HG03575 (cell line): ENCODE results near the gene RBKS.
"Not testable (repeated sequence)": the region's sequence is repeated elsewhere in the genome, so short reads cannot be mapped to it uniquely, and the experiment has no call there.

ENCODE experiments used
- ATAC-seq: cut with Tn5 transposase; IDR thresholded peaks from one replicate; pipeline ENCODE4 v1.9.1; 2021; ENCODE audit not compliant: unreplicated experiment, insufficient number of reproducible peaks, low FRiP score; ENCODE audit errors: extremely low read depth

The RBKS gene

DNA sequence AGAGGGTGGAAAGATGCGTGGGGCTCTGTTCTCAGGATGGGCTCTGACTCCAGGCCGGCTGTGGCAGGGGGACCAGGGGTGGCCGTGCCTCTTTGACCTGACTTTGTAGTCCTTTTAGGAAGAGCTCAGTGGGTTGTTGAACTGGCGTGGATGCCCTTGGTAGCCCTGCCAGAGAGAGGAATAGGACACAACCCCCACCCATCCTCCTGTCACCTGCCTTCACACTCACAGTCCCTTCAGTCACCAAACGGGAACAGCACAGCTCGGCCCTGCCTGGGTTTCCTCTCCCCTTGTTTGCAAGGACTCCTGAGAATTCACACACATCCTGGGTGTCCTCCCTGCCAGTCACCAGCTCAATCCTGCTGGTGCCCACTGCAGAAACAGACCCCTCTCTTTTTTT is 138.8 kb downstream of the RBKS start:
- ATAC-seq = no peak

DNA sequence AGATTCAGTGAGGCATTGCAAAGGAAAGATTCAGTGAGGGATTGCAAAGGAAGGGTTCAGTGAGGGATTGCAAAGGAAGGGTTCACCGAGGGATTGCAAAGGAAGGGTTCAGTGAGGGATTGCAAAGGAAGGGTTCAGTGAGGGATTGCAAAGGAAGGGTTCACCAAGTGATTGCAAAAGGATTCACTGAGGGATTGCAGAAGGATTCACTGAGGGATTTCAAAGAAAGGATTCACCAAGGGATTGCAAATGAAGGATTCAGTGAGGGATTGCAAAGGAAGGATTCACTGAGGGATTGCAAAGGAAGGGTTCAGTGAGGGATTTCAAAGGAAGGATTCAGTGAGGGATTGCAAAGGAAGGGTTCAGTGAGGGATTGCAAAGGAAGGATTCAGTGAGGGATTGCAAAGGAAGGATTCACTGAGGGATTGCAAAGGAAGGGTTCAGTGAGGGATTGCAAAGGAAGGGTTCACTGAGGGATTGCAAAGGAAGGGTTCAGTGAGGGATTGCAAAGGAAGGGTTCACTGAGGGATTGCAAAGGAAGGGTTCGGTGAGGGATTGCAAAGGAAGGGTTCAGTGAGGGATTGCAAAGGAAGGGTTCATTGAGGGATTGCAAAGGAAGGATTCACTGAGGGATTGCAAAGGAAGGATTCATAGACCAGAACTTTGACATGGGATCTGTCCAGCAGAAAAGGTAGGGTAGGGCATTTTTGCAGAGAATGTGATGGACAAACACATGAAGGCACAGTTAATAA is 141.2 kb downstream of the RBKS start:
- ATAC-seq = not testable (repeated sequence)

DNA sequence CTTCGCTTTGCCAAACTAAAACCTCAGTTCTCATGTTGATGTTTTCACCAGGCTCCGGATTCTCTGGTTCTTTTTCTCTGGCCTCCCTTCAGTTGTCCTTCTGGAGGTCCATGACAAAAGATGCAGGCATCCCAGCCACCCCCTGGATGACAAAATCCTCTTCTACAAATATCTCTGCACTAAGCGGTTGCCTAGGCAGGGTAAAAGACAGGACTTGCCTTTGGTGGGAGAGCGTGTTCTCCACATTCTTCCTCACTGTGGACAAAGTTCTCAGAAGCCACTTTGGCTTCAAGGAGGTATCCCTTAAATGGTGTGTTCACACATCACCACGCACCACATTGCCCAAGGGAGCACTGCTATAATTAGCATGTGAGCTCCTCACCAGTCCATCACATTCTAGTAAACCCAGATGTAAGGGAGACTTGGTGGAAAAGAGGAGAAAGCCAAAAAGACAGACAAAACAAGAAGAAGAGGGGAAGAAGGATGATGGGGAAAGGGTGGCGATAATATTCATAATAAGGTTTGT is 142.3 kb downstream of the RBKS start:
- ATAC-seq = no peak

DNA sequence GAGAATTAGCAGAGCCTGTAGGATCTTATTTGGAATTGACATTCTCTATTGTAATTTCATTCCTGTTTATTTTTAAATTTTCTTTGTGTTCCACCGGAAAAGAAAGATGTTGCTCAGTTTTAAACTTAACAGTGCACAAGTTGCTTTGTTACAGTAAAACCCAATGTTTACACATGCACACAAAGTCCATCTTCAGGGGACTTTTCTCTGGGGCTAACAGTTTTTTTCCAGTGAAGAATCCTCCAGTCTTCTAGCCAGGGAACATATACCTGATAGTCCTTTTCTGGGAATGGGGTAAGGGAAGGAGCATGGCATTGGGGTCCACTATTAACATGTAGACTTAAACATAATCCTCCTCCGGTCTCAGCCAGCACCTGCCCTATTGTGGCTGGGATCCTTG is 143.9 kb downstream of the RBKS start:
- no peak for ATAC-seq

DNA sequence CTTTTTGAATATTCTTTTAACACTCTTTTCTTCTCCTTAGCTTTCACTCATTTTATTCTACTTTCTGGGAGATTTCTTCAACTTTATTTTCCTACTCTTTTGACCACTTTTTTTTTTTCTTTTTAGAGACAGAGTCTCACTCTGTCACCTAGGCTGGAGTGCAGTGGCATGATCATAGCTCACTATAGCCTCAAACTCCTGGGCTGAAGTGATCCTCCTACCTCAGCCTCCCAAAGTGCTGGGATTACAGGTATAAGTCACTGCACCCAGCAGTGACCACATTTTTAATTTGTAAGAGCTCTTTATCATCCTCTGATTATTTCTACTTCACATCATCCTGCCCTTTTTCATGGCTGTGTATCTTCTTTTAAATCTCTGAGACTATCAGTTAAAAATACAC is 144.7 kb downstream of the RBKS start:
- not testable (repeated sequence) for ATAC-seq

DNA sequence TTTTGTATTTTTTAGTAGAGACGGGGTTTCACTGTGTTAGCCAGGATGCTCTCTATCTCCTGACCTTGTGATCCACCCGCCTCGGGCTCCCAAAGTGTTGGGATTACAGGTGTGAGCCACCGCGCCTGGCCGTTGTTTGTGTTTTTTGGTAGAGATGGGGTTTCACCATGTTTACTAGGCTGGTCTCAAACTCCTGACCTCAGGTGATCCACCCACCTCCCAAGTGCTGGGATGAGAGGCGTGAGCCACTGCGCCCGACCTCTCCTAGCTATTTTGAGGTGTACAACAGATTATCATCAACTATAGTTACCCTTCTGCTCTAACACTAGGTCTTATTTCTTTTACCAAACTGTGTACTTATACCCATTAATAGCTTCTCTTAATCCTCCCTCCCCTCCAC is 147.6 kb downstream of the RBKS start:
- ATAC-seq = no peak

DNA sequence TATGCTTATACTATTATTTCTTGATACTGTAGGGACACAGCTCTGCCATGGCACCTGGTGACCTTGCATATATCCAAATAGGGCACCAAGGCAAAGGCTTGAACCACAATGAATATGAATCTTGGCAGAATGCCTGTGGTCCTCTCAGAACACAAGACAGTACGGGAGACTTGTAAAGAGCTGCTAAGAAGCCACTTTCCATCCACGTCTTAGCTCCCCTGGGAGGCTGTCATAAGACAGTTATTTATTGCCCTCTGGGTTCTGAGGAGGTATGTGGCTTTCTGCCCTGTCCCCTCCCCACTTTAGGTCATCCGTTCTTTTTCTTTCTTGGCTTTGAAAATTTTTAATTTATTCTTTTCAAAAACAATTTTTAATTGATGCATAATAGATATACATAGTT is 148.5 kb downstream of the RBKS start:
- ATAC-seq = no peak

DNA sequence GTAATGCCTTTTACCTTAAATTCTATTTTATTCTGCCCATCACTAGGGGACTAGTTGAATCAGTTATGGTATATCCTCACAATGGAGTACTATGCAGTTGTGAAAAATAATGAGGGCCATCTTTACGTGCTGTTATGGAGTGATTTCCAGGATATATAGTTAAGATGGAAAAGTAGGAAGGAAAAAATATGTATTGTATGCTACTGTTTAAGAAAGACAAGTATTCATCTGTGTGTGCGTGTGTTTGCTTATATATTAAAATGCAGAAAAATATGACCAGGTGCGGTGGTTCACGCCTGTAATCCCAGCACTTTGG is 151.2 kb downstream of the RBKS start:
- ATAC-seq = no peak

DNA sequence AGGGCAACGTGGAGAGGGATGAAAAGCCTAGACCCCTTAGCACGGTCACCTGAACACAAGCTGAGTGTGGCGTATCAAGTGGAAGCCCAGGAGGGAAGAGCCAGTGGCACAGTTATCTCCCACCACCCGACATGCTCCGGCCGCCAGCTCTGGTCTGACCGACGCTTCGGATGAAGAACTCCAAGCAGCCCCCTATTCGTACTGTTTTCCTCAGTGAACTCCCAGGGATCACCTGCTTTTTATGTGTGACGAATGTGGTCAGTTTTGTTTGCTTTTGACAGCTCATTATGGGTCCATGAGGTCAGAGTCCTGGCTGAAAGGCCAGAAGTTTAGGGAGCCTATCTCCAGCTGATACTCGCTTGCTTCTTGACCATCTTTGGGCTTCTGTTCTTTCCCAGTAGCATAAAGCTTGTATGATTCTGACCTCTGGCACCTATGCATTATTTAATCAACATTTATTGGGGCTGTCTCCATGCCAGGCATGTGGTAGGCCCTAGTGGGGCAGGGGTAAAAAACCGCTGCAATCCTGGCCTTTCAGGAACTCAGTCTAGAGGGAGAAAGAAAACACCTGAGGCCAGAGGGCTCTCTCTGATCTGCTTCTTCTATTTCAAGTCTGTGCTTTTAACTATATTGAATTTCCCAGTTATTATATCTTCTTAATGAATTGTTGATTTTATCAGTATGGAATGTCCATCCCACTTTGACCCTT is 151.7 kb downstream of the RBKS start:
- no peak for ATAC-seq

DNA sequence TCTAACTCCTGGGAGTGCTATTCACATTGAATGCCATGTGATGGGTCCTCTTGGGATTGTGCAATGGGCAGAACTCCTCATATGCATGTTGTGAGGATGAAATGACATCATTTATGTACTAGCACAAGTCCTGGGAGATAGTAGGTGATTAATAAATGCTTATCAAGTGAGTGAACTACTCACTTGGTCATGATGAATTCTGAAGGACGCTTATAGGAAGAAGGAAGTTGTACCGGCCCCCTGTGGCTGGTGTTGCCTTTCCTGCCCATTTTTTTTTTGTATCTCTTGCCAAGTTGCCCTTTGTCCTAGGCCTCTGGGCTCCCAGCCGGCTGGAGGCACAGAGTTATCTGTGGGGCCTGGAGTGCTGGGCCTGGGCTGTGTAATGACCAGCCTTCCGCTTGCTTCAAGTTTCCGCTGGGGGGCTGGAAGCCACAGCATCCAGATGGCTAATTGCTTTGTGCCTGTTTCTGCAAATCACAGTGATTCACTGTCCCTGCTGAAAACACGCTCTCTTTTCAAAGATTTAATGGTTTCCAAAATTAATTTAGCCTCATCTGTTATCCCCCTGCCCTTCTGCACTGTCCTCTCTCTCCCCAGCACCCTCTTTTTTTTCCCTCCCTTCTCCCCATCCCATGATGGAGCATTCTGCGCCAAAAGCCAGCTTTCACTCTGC is 152.4 kb downstream of the RBKS start:
- ATAC-seq = no peak

DNA sequence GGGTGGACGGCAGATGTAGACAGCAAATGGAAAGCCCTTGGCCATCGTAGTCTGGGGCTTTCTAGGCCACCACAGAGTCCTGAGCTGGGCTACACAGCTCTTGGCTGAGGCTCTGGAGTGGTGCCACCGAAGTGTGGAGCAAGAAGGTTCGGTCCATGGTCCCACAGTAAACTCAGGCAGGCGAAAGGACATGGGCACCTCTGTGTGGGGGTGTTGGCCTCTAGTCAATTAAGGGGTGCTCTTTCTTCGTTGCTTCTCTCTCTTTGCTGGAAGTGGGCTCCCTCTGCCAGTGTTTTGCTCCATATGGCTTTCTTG is 153.3 kb downstream of the RBKS start:
- no peak for ATAC-seq

DNA sequence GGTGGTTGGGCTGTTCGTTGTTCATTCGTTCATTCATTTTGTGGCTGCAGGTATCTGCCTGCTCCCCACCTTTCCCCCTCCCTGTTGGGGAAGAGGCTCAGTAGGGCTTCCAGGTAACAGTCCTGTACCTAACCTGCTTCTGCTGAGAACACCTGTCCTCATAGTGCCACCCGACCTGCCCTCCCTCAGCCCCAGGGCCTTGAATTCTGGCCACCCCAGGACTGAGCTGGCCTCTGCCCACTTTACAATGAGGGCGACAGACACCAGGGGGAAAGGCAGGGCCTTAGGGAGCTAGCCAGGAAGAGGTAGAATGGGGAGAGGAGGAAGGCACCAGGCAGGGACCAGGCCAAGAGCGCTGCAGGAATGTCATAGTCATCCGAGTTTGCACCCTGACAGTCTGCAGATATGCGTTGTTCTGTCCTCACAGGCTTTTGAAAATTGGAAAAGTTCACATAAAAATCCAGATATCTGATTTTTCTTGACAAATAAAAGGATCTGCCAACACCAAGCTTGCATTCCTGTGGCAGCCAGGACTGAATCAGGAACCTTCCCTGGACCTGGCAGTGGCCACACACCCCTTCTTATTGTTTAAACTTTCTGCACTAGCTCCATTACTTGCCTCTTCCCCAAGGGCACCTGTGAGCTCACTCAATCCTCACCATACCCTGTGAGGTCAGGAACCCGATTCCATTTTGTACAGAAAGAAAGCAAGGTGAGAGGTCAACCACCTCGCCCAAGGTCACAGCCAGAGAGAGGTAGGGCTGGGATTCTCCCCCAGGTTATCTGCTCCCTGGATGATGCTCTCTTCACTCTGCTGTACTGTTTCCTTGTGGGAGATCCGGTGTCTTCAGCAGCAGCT is 153.9 kb downstream of the RBKS start:
- ATAC-seq = no peak

DNA sequence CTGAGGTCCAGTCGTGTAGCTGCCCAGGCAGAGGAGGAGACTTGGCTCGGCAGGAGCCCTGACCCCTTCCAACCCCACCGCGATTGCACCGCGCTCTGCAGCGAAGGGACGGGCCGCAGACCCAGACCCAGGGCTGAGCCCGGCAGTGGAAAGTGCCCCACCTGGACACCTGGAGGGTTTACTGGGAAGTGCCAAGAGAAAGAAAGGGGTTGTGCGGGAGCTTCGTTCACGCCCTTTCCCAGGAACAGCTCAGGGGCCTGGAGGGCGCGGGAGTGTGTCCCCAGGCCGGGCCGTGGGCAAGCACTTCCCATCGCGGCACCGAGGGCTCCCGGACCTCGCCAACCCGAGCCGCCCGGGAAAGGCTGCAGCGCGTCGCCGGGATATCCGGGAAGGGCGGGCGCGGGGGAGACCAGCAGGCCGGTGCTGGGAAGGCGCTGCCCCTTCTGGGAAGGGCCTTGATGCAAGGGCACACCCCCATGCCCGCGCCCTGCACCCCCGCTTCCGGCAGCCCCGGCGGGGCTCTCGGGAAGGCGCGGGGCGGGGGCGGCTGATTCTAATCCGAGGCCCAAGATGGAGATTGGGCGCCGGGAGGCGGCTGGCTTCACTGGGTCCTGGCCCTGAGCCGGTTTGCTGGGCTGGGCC is 154.8 kb downstream of the RBKS start:
- ATAC-seq = no peak

DNA sequence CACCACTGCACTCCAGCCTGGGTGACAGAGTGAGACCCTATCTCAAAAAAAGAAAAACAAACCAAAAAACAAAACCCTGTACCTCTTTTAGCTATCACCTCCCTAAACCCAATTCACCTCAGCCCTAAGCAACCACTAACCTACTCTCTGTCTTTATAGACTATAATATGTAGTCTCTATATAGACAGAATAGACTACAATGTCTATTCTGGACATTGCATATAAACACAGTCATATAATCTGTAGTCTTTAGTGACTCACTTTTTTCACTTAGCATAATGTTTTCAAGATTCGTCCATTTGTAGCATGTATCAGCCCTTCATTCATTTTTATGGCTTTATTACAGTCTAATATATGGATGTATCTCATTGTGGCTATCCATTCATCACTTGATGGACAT is 155.9 kb downstream of the RBKS start:
- ATAC-seq = no peak
